K562 (cell line): ENCODE results near the gene BORCS8. TPM values are rescaled to one million over a fixed set of nuclear protein-coding genes. Genes with fewer than 3 reads are reported as not detected.

Experiments
- CHCHD3 ChIP-seq: fragments of 250-450 bp; sonication (Bioruptor Pico); IDR thresholded peaks from 2 replicates; pipeline ENCODE4 v2.1.2; 2022; ENCODE audit warnings: mild to moderate bottlenecking
- E2F6 ChIP-seq, 2 experiments: IDR thresholded peaks; 2 replicates each; pipeline ENCODE4 v1.6.1; 2011; ENCODE audit warnings: borderline replicate concordance in 1 of 2, control low read depth in 1 of 2, low read depth in 1 of 2, low read length in 1 of 2, mild to moderate bottlenecking in 1 of 2, mixed read lengths in 1 of 2, moderate library complexity in 1 of 2; ENCODE audit not compliant: insufficient read depth in 1 of 2, insufficient read length in 1 of 2, poor library complexity in 1 of 2, severe bottlenecking in 1 of 2; ENCODE audit errors: extremely low read depth in 1 of 2
- KLF13 ChIP-seq: fragments of 450-650 bp; IDR thresholded peaks from 2 replicates; pipeline ENCODE4 v1.6.1; 2016; ENCODE audit warnings: missing genetic modification characterization, low read depth, mild to moderate bottlenecking, missing compliant biosample characterization, moderate library complexity, borderline replicate concordance
- MAFK ChIP-seq: IDR thresholded peaks from 2 replicates; pipeline ENCODE4 v1.6.1; 2011; ENCODE audit warnings: low read length, improper control_type of control experiment
- MBD1 ChIP-seq: fragments of 250-450 bp; sonication (Bioruptor Pico); IDR thresholded peaks from 2 replicates; pipeline ENCODE4 v1.8.0; 2022; ENCODE audit warnings: inconsistent platforms
- MITF ChIP-seq: IDR thresholded peaks from 2 replicates; pipeline ENCODE4 v1.6.1; 2014; ENCODE audit warnings: antibody characterized with exemption
- NCOA6 ChIP-seq: fragments of 450-650 bp; IDR thresholded peaks from 2 replicates; pipeline ENCODE4 v1.6.1; 2017; ENCODE audit warnings: mild to moderate bottlenecking
- NONO ChIP-seq, 2 experiments: fragments of 200-400 bp in 1 of 2; fragments of 450-650 bp in 1 of 2; formaldehyde crosslinking in 1 of 2; IDR thresholded peaks; 2 replicates each; pipeline ENCODE4 v1.6.1; 2017; ENCODE audit warnings: low read depth in 2 of 2, mild to moderate bottlenecking in 2 of 2, moderate library complexity in 2 of 2, low read length in 1 of 2
- PHF8 ChIP-seq: fragments of 200-600 bp; sonication (generic); IDR thresholded peaks from 2 replicates; pipeline ENCODE4 v1.6.1; 2012; ENCODE audit warnings: mixed run types, mild to moderate bottlenecking, inconsistent platforms, low read length, moderate library complexity, borderline replicate concordance
- PTRF ChIP-seq: fragments of 450-650 bp; IDR thresholded peaks from 2 replicates; pipeline ENCODE4 v1.6.1; 2016; ENCODE audit warnings: mild to moderate bottlenecking, missing genetic modification characterization, missing compliant biosample characterization
- RCOR1 ChIP-seq, 2 experiments: IDR thresholded peaks; 2 replicates each; pipeline ENCODE4 v1.6.1; 2012; ENCODE audit warnings: low read depth in 2 of 2, low read length in 2 of 2, borderline replicate concordance in 1 of 2, improper control_type of control experiment in 1 of 2
- RERE ChIP-seq: sonication (generic); formaldehyde crosslinking; IDR thresholded peaks from 2 replicates; pipeline ENCODE4 v1.8.0; 2023; ENCODE audit warnings: missing genetic modification reagents, mild to moderate bottlenecking, borderline replicate concordance
- SNAPC5 ChIP-seq: fragments of 250-450 bp; sonication (Bioruptor Pico); IDR thresholded peaks from 2 replicates; pipeline ENCODE4 v1.8.0; 2021; ENCODE audit warnings: moderate library complexity, mild to moderate bottlenecking, inconsistent platforms
- TRIM28 ChIP-seq: fragments of 450-650 bp; IDR thresholded peaks from 2 replicates; pipeline ENCODE4 v1.6.1; 2017
- ZBED1 ChIP-seq: IDR thresholded peaks from 2 replicates; pipeline ENCODE4 v1.6.1; 2014
- ZNF143 ChIP-seq: sonication (generic); formaldehyde crosslinking; IDR thresholded peaks from 2 replicates; pipeline ENCODE4 v1.9.0; 2022; ENCODE audit warnings: mild to moderate bottlenecking, missing genetic modification reagents
- ZNF699 ChIP-seq: fragments of 250-450 bp; sonication (Bioruptor Pico); IDR thresholded peaks from 2 replicates; pipeline ENCODE4 v1.8.0; 2021; ENCODE audit warnings: mild to moderate bottlenecking, moderate library complexity; ENCODE audit not compliant: insufficient replicate concordance
- polyA plus RNA-seq, 8 experiments: library from polyadenylated mRNA; depleted of rRNA in 4 of 8; stranded (reverse) in 5 of 8; unstranded in 3 of 8; fragments of >200 nt; fragmentation: Nextera tagmentation in 2 of 8; fragmentation: Illumina TruSeq in 1 of 8; extraction: Ambion mirVana in 2 of 8; extraction: Trizol in 1 of 8; gene quantifications; 2 replicates each; pipeline versions ENCODE4 v1.2.1 to v1.2.3, GENCODE V29; 2011 to 2014; ENCODE audit warnings: inconsistent platforms in 1 of 8, missing spikeins in 1 of 8
- total RNA-seq, 7 experiments: library from RNA; depleted of rRNA in 6 of 7; stranded (reverse); fragments of >200 nt in 6 of 7; fragmentation: Illumina TruSeq in 2 of 7; extraction: Trizol in 2 of 7; gene quantifications; 2 replicates each; pipeline versions ENCODE4 v1.2.1 to v1.2.3, GENCODE V29; 2011 to 2021; ENCODE audit warnings: low replicate concordance in 1 of 7

The BORCS8 gene
- total and polyA plus RNA-seq, 9 of the 15 experiments (the other 6 are each of a cell fraction or from before 2014, with no cell fraction given): 4.6 to 33.6 (median 16.3) TPM

- TF ChIP-seq RERE: peak; percentile 99
- peak; percentile 55; the same call in 1 of the 2 replicates for TF ChIP-seq PHF8
- TF ChIP-seq NCOA6: peak; percentile 91
- no peak for TF ChIP-seq MAFK
- TF ChIP-seq PTRF: no peak
- no peak for TF ChIP-seq ZNF143
- no peak for TF ChIP-seq SNAPC5
- no peak for TF ChIP-seq ZNF699 (CRISPR knock-in tag)
- no peak for TF ChIP-seq CHCHD3
- peak; percentile 94 to 96 for TF ChIP-seq E2F6 (IDR thresholded peaks at IDR 0.05; ENCODE audit: borderline replicate concordance in 1 of 2, extremely low read depth in 1 of 2, insufficient read depth in 1 of 2, insufficient read length in 1 of 2, low read depth in 1 of 2, low read length in 1 of 2, poor library complexity in 1 of 2, severe bottlenecking in 1 of 2)
- no peak for TF ChIP-seq ZBED1
- TF ChIP-seq RCOR1 (IDR thresholded peaks at IDR 0.05; ENCODE audit: borderline replicate concordance in 1 of 2, low read depth in 2 of 2, low read length in 2 of 2): peak in 1 of 2 experiments; percentile 67; a peak in 2 of 4 replicates
- TF ChIP-seq NONO (IDR thresholded peaks at IDR 0.05; ENCODE audit: low read depth in 2 of 2, low read length in 1 of 2): peak in 1 of 2 experiments; percentile 88; a peak in 2 of 4 replicates
- TF ChIP-seq MBD1: no peak
- peak; percentile 72 for TF ChIP-seq KLF13 (tag)
- TF ChIP-seq MITF: 0 out of 2 replicates have a peak, but pooled peaks have one; percentile 10
- TF ChIP-seq TRIM28: no peak; the same call in 1 of the 2 replicates
Measured at GRCh38 chr19:19224852-19225494, 33.0 kb upstream of the BORCS8 start (continued).
